ENCODE data around the gene DUOXA1.
"Not testable (repeated sequence)": the region's sequence is repeated elsewhere in the genome, so short reads cannot be mapped to it uniquely, and the experiment has no call there.

Gene DUOXA1

GRCh38 chr15:45143056-45143455 is 13.4 kb upstream of the DUOXA1 start:
- TF ChIP-seq YY1 (IDR thresholded peaks at IDR 0.05; ENCODE audit: insufficient read depth, insufficient read length) (no peak), ZNF274 (IDR thresholded peaks at IDR 0.05; ENCODE audit: low read depth, low read length) (no peak), SUZ12 (IDR thresholded peaks at IDR 0.05; ENCODE audit: extremely low read depth, insufficient read depth, insufficient read length) (no peak)
- H3K9me3 ChIP-seq (ENCODE audit: insufficient read depth, low read length) = no peaks in the 10 kb centered on the region
- no peaks in the 10 kb centered on the region for H3K27me3 ChIP-seq (ENCODE audit: insufficient read depth, insufficient read length)
- H3K4me1 ChIP-seq (ENCODE audit: insufficient read depth, insufficient read length) = no peaks in the 10 kb centered on the region
- H3K4me3 ChIP-seq (ENCODE audit: insufficient read length, low read depth) = no peak overlapping the region
- no peak for DNase-seq (ENCODE audit: low read depth, low spot score)
- H3K36me3 ChIP-seq (ENCODE audit: insufficient read depth, insufficient read length, low read length) = peaks cover 11% of the 10 kb centered on the region
- H3K9ac ChIP-seq (ENCODE audit: insufficient read length, low read depth) = no peak overlapping the region

GRCh38 chr15:45141386-45141785 is 11.7 kb upstream of the DUOXA1 start:
- DNase-seq (ENCODE audit: low read depth, low spot score) = no peak
- H3K4me1 ChIP-seq (ENCODE audit: insufficient read depth, insufficient read length) = no peaks in the 10 kb centered on the region
- no peaks in the 10 kb centered on the region for H3K9me3 ChIP-seq (ENCODE audit: insufficient read depth, low read length)
- peaks cover 11% of the 10 kb centered on the region for H3K36me3 ChIP-seq (ENCODE audit: insufficient read depth, insufficient read length, low read length)
- no peak overlapping the region for H3K4me3 ChIP-seq (ENCODE audit: insufficient read length, low read depth)
- no peaks in the 10 kb centered on the region for H3K27me3 ChIP-seq (ENCODE audit: insufficient read depth, insufficient read length)
- H3K9ac ChIP-seq (ENCODE audit: insufficient read length, low read depth) = no peak overlapping the region
- no peak for TF ChIP-seq SUZ12 (IDR thresholded peaks at IDR 0.05; ENCODE audit: extremely low read depth, insufficient read depth, insufficient read length)
- TF ChIP-seq ZNF274 (IDR thresholded peaks at IDR 0.05; ENCODE audit: low read depth, low read length) = no peak
- no peak for TF ChIP-seq YY1 (IDR thresholded peaks at IDR 0.05; ENCODE audit: insufficient read depth, insufficient read length)

GRCh38 chr15:45140557-45141250 is 11.0 kb upstream of the DUOXA1 start:
- no peak for DNase-seq (ENCODE audit: low read depth, low spot score)
- Histone ChIP-seq H3K4me3 (ENCODE audit: insufficient read length, low read depth) (no peak overlapping the region), H3K9ac (ENCODE audit: insufficient read length, low read depth) (no peak overlapping the region), H3K9me3 (ENCODE audit: insufficient read depth, low read length) (no peaks in the 10 kb centered on the region), H3K4me1 (ENCODE audit: insufficient read depth, insufficient read length) (no peaks in the 10 kb centered on the region), H3K27me3 (ENCODE audit: insufficient read depth, insufficient read length) (no peaks in the 10 kb centered on the region), H3K36me3 (ENCODE audit: insufficient read depth, insufficient read length, low read length) (peaks cover 11% of the 10 kb centered on the region)
- TF ChIP-seq SUZ12 (IDR thresholded peaks at IDR 0.05; ENCODE audit: extremely low read depth, insufficient read depth, insufficient read length) (no peak), YY1 (IDR thresholded peaks at IDR 0.05; ENCODE audit: insufficient read depth, insufficient read length) (no peak), ZNF274 (IDR thresholded peaks at IDR 0.05; ENCODE audit: low read depth, low read length) (no peak)

GRCh38 chr15:45139770-45140169 is 10.1 kb upstream of the DUOXA1 start:
- H3K9ac ChIP-seq (ENCODE audit: insufficient read length, low read depth) = no peak overlapping the region
- H3K36me3 ChIP-seq (ENCODE audit: insufficient read depth, insufficient read length, low read length) = peaks cover 11% of the 10 kb centered on the region
- DNase-seq (ENCODE audit: low read depth, low spot score) = no peak
- H3K27me3 ChIP-seq (ENCODE audit: insufficient read depth, insufficient read length) = no peaks in the 10 kb centered on the region
- TF ChIP-seq YY1 (IDR thresholded peaks at IDR 0.05; ENCODE audit: insufficient read depth, insufficient read length) (no peak), SUZ12 (IDR thresholded peaks at IDR 0.05; ENCODE audit: extremely low read depth, insufficient read depth, insufficient read length) (no peak), ZNF274 (IDR thresholded peaks at IDR 0.05; ENCODE audit: low read depth, low read length) (no peak)
- H3K4me1 ChIP-seq (ENCODE audit: insufficient read depth, insufficient read length) = peaks cover under 1% of the 10 kb centered on the region
- no peaks in the 10 kb centered on the region for H3K9me3 ChIP-seq (ENCODE audit: insufficient read depth, low read length)
- H3K4me3 ChIP-seq (ENCODE audit: insufficient read length, low read depth) = no peak overlapping the region

- Histone ChIP-seq H3K36me3 (ENCODE audit: insufficient read depth, insufficient read length, low read length) (peaks cover 7% of the 10 kb centered on the region), H3K9ac (ENCODE audit: insufficient read length, low read depth) (no peak overlapping the region), H3K4me1 (ENCODE audit: insufficient read depth, insufficient read length) (peaks cover 3% of the 10 kb centered on the region), H3K27me3 (ENCODE audit: insufficient read depth, insufficient read length) (no peaks in the 10 kb centered on the region), H3K9me3 (ENCODE audit: insufficient read depth, low read length) (no peaks in the 10 kb centered on the region), H3K4me3 (ENCODE audit: insufficient read length, low read depth) (no peak overlapping the region)
- no peak for DNase-seq (ENCODE audit: low read depth, low spot score)
- TF ChIP-seq SUZ12 (IDR thresholded peaks at IDR 0.05; ENCODE audit: extremely low read depth, insufficient read depth, insufficient read length) (no peak), ZNF274 (IDR thresholded peaks at IDR 0.05; ENCODE audit: low read depth, low read length) (no peak), YY1 (IDR thresholded peaks at IDR 0.05; ENCODE audit: insufficient read depth, insufficient read length) (no peak)
Observed at GRCh38 chr15:45138814-45139765, 9.4 kb upstream of the DUOXA1 start.

DNA sequence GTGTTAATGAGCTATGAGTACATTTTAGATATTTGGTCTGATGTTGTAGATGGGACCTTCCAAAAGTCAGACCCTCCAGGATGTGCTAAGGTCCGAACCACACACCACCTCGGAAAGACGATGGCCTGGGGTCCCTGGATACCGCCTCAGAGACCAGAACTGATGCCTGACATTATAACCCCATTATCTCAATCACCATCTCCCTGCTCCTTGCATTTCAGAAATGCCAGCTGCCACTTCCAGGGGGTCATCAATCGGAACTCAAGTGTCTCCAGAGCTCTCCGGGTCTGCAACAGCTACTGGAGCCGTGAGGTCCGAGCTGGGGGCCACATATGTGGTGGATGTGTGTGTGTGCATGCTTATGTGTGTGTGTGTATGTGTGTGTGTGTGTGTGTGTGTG is 8.0 kb upstream of the DUOXA1 start:
- Histone ChIP-seq H3K9ac (ENCODE audit: insufficient read length, low read depth) (no peak overlapping the region), H3K4me3 (ENCODE audit: insufficient read length, low read depth) (no peak overlapping the region), H3K4me1 (ENCODE audit: insufficient read depth, insufficient read length) (peaks cover 3% of the 10 kb centered on the region), H3K9me3 (ENCODE audit: insufficient read depth, low read length) (no peaks in the 10 kb centered on the region), H3K36me3 (ENCODE audit: insufficient read depth, insufficient read length, low read length) (peaks cover 4% of the 10 kb centered on the region), H3K27me3 (ENCODE audit: insufficient read depth, insufficient read length) (no peaks in the 10 kb centered on the region)
- DNase-seq (ENCODE audit: low read depth, low spot score) = no peak
- TF ChIP-seq SUZ12 (IDR thresholded peaks at IDR 0.05; ENCODE audit: extremely low read depth, insufficient read depth, insufficient read length) = no peak

DNA sequence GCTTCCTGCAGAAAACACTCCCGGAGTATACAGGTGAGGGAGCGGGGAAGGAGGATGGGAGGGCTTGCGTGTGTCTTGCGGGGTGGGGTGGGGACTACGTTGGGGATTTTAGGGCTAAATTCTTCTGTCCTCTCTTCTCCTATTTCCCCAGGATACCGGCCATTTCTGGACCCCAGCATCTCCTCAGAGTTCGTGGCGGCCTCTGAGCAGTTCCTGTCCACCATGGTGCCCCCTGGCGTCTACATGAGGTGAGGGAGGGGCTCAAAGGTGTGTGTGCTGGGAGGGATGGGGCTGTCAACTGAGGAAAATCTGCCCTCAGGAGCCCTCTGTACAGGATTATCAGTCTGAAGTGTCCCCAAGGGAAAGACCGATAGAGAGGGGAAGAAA is 6.7 kb upstream of the DUOXA1 start:
- Histone ChIP-seq H3K9me3 (ENCODE audit: insufficient read depth, low read length) (no peaks in the 10 kb centered on the region), H3K36me3 (ENCODE audit: insufficient read depth, insufficient read length, low read length) (peaks cover 2% of the 10 kb centered on the region), H3K4me1 (ENCODE audit: insufficient read depth, insufficient read length) (peaks cover 3% of the 10 kb centered on the region), H3K4me3 (ENCODE audit: insufficient read length, low read depth) (no peak overlapping the region), H3K9ac (ENCODE audit: insufficient read length, low read depth) (no peak overlapping the region), H3K27me3 (ENCODE audit: insufficient read depth, insufficient read length) (peaks cover under 1% of the 10 kb centered on the region)
- TF ChIP-seq ZNF274 (IDR thresholded peaks at IDR 0.05; ENCODE audit: low read depth, low read length) (no peak), YY1 (IDR thresholded peaks at IDR 0.05; ENCODE audit: insufficient read depth, insufficient read length) (no peak), SUZ12 (IDR thresholded peaks at IDR 0.05; ENCODE audit: extremely low read depth, insufficient read depth, insufficient read length) (no peak)
- no peak for DNase-seq (ENCODE audit: low read depth, low spot score)

- not testable (repeated sequence) for DNase-seq (ENCODE audit: low read depth, low spot score); H3K4me3 ChIP-seq (ENCODE audit: insufficient read length, low read depth); H3K27me3 ChIP-seq (ENCODE audit: insufficient read depth, insufficient read length)
Observed at GRCh38 chr15:45135705-45136377, 6.2 kb upstream of the DUOXA1 start.

More at GRCh38 chr15:45135705-45136377, 6.2 kb upstream of the DUOXA1 start:
- H3K4me1 ChIP-seq (ENCODE audit: insufficient read depth, insufficient read length); H3K36me3 ChIP-seq (ENCODE audit: insufficient read depth, insufficient read length, low read length); H3K9ac ChIP-seq (ENCODE audit: insufficient read length, low read depth); H3K9me3 ChIP-seq (ENCODE audit: insufficient read depth, low read length): not testable (repeated sequence)
